HCT116 (cell line): Measurements from ENCODE around the gene ST3GAL3. TPM values are rescaled to one million over a fixed set of nuclear protein-coding genes. Genes with fewer than 3 reads are reported as not detected.

Source experiments
- ATAC-seq: fragments of 200-7000 bp; cut with Tn5 transposase; 2 replicates; pipeline ENCODE4 v1.9.1; 2020; ENCODE audit warnings: mild to moderate bottlenecking, moderate library complexity
- BruUV-seq: library from RNA; stranded (reverse); fragments of 400-500 nt; replicated peaks from 2 replicates; lab custom pipeline; 2021; lab: Mats Ljungman, UMichigan
- CTCF ChIA-PET: fragments of 300-600 bp; sonication (Branson Sonifier 250); formaldehyde crosslinking; loops from one replicate; lab custom pipeline; 2021; ENCODE audit warnings: antibody characterized with exemption; lab: Charles Lee
- POLR2A ChIA-PET: fragments of 300-600, 350-600 bp; sonication (Branson Sonifier 250); formaldehyde crosslinking; loops from one replicate; lab custom pipeline; 2021; ENCODE audit warnings: antibody characterized with exemption; lab: Charles Lee
- RAD21 ChIA-PET, 2 experiments: fragments of 300-600 bp; sonication (Branson Sonifier 250); formaldehyde crosslinking; loops; one replicate each; lab custom pipeline; 2023; ENCODE audit warnings: low total read pairs in 2 of 2; ENCODE audit not compliant: uncharacterized antibody in 2 of 2, unreplicated experiment in 2 of 2, low non-redundant PET in 1 of 2; lab: Charles Lee
- DNase-seq: peaks from one replicate; pipeline ENCODE4 v3.0.0-alpha.2; 2010; ENCODE audit warnings: low read depth, low spot score
- H2AFZ ChIP-seq: fragments of 200-600 bp; shearing (Covaris generic), sonication (generic); 2 replicates; pipeline ENCODE4 v1.6.1; 2017; ENCODE audit warnings: low read depth, mixed run types, mixed read lengths, antibody characterized with exemption, low read length; ENCODE audit not compliant: poor library complexity, severe bottlenecking
- H3K27ac ChIP-seq: 2 replicates; pipeline ENCODE4 v1.5.1; 2012; ENCODE audit warnings: low read depth, low read length
- H3K27me3 ChIP-seq: fragments of 200-600 bp; sonication (generic); 2 replicates; pipeline ENCODE4 v1.6.1; 2016; ENCODE audit warnings: mixed run types, low read length, mixed read lengths; ENCODE audit not compliant: insufficient read depth
- H3K36me3 ChIP-seq, 2 experiments: fragments of 200-500 bp in 1 of 2; fragments of 200-600 bp in 1 of 2; sonication (Bioruptor generic) in 1 of 2; sonication (generic) in 1 of 2; 2 replicates each; pipeline versions ENCODE4 v1.5.1 to v1.6.1; 2014 to 2016; ENCODE audit warnings: low read length in 2 of 2, inconsistent platforms in 1 of 2, mixed read lengths in 1 of 2, mixed run types in 1 of 2; ENCODE audit not compliant: insufficient read depth in 2 of 2, control insufficient read depth in 1 of 2
- H3K4me1 ChIP-seq, 2 experiments: fragments of 200-600 bp in 1 of 2; sonication (generic) in 1 of 2; 2 replicates each; pipeline versions ENCODE4 v1.5.1 to v1.6.1; 2012 to 2017; ENCODE audit warnings: low read length in 2 of 2, inconsistent platforms in 1 of 2, mild to moderate bottlenecking in 1 of 2, mixed read lengths in 1 of 2, mixed run types in 1 of 2, moderate library complexity in 1 of 2; ENCODE audit not compliant: insufficient read depth in 2 of 2, control insufficient read depth in 1 of 2
- H3K4me2 ChIP-seq: fragments of 200-600 bp; sonication (generic); 2 replicates; pipeline ENCODE4 v1.6.1; 2017; ENCODE audit warnings: mixed run types, low read length, mixed read lengths
- H3K4me3 ChIP-seq, 2 experiments: fragments of 200-600 bp in 1 of 2; sonication (generic) in 1 of 2; replicated peaks in 1 of 2; 2 replicates each; pipeline ENCODE4 v1.5.1; 2011 to 2016; ENCODE audit warnings: low read length in 2 of 2, control low read depth in 1 of 2, low read depth in 1 of 2, mild to moderate bottlenecking in 1 of 2, mixed read lengths in 1 of 2, mixed run types in 1 of 2
- H3K79me2 ChIP-seq: fragments of 200-600 bp; sonication (generic); 2 replicates; pipeline ENCODE4 v1.6.1; 2017; ENCODE audit warnings: mild to moderate bottlenecking, mixed run types, low read length, moderate library complexity, mixed read lengths; ENCODE audit not compliant: insufficient read depth
- H3K9ac ChIP-seq: fragments of 200-600 bp; sonication (generic); 2 replicates; pipeline ENCODE4 v1.6.1; 2016; ENCODE audit warnings: low read length, mixed read lengths
- H3K9me2 ChIP-seq: fragments of 200-600 bp; sonication (generic), shearing (Covaris generic); 2 replicates; pipeline ENCODE4 v1.6.1; 2017; ENCODE audit warnings: mixed run types, mild to moderate bottlenecking, moderate library complexity; ENCODE audit not compliant: insufficient read depth
- H3K9me3 ChIP-seq, 2 experiments: fragments of 200-500 bp in 1 of 2; fragments of 200-600 bp in 1 of 2; sonication (Bioruptor generic) in 1 of 2; sonication (generic) in 1 of 2; 2 replicates each; pipeline ENCODE4 v1.6.1; 2014 to 2017; ENCODE audit warnings: low read length in 2 of 2, mixed read lengths in 2 of 2, inconsistent platforms in 1 of 2, low read depth in 1 of 2, mild to moderate bottlenecking in 1 of 2, mixed run types in 1 of 2, moderate library complexity in 1 of 2; ENCODE audit not compliant: control insufficient read depth in 1 of 2, insufficient read depth in 1 of 2
- H4K20me1 ChIP-seq: fragments of 200-600 bp; sonication (generic), shearing (Covaris generic); 2 replicates; pipeline ENCODE4 v1.6.1; 2017; ENCODE audit warnings: mixed run types, mild to moderate bottlenecking, moderate library complexity; ENCODE audit not compliant: insufficient read depth
- CBX3 ChIP-seq: IDR thresholded peaks from 2 replicates; pipeline ENCODE4 v1.6.1; 2012; ENCODE audit warnings: low read depth
- EZH2phosphoT487 ChIP-seq: fragments of 200-600 bp; IDR thresholded peaks from 2 replicates; pipeline ENCODE4 v1.6.1; 2018; ENCODE audit warnings: antibody characterized with exemption, borderline replicate concordance
- FOSL1 ChIP-seq: IDR thresholded peaks from 2 replicates; pipeline ENCODE4 v1.6.1; 2012; ENCODE audit warnings: low read depth
- POLR2AphosphoS5 ChIP-seq: IDR thresholded peaks from 2 replicates; pipeline ENCODE4 v1.6.1; 2011; ENCODE audit warnings: mild to moderate bottlenecking, low read depth, low read length, moderate library complexity
- REST ChIP-seq: IDR thresholded peaks from 2 replicates; pipeline ENCODE4 v1.6.1; 2012; ENCODE audit warnings: low read depth
- intact Hi-C: fragments of 100-400 bp; cut with micrococcal nuclease; formaldehyde crosslinking; loops from 2 replicates; pipeline ENCODE4 v1.10.0; 2022
- total RNA-seq: library from RNA; stranded (reverse); gene quantifications from one replicate; pipeline ENCODE4 v1.2.1, GENCODE V29; 2021; ENCODE audit not compliant: unreplicated experiment
- TF ChIP-seq, protein P1 (sequence below): IDR thresholded peaks from 2 replicates; pipeline ENCODE4 v1.6.1; 2011; ENCODE audit warnings: mild to moderate bottlenecking, low read length, moderate library complexity; ENCODE audit not compliant: insufficient replicate concordance; ENCODE audit errors: extremely low read depth

The ST3GAL3 gene
- total RNA-seq, 1 experiment from 2014 or later: 7.2 TPM

- no peaks in the 10 kb centered on the region for H3K79me2 ChIP-seq
- no peak for ATAC-seq
- no peaks in the 10 kb centered on the region for H4K20me1 ChIP-seq
- H3K27me3 ChIP-seq: no peaks in the 10 kb centered on the region
- H3K27ac ChIP-seq: no peak overlapping the region
- H3K4me3 ChIP-seq: no peak overlapping the region
- H3K9ac ChIP-seq: no peak overlapping the region
- no peaks in the 10 kb centered on the region for H3K36me3 ChIP-seq
- no peaks in the 10 kb centered on the region for H3K9me2 ChIP-seq
- ChIA-PET POLR2A (interaction anchor here (0.7 kb wide), 1 partner anchor 244 kb away, joined by 3 read pairs; no protein-coding TSS in a partner anchor), CTCF (interaction anchor here (0.8 to 1.2 kb wide), 2 partner anchors 202 to 316 kb away, joined by 3 to 4 read pairs; no protein-coding TSS in a partner anchor), RAD21 (no interaction called here)
- no peaks in the 10 kb centered on the region for H3K4me1 ChIP-seq
- H3K4me2 ChIP-seq: no peak overlapping the region
- DNase-seq: no peak
- no peak overlapping the region for H2AFZ ChIP-seq
- no peaks in the 10 kb centered on the region for H3K9me3 ChIP-seq
- TF ChIP-seq REST (no peak), EZH2phosphoT487 (no peak), POLR2AphosphoS5 (no peak), CBX3 (no peak), FOSL1 (no peak)
- TF ChIP-seq, protein P1, sequence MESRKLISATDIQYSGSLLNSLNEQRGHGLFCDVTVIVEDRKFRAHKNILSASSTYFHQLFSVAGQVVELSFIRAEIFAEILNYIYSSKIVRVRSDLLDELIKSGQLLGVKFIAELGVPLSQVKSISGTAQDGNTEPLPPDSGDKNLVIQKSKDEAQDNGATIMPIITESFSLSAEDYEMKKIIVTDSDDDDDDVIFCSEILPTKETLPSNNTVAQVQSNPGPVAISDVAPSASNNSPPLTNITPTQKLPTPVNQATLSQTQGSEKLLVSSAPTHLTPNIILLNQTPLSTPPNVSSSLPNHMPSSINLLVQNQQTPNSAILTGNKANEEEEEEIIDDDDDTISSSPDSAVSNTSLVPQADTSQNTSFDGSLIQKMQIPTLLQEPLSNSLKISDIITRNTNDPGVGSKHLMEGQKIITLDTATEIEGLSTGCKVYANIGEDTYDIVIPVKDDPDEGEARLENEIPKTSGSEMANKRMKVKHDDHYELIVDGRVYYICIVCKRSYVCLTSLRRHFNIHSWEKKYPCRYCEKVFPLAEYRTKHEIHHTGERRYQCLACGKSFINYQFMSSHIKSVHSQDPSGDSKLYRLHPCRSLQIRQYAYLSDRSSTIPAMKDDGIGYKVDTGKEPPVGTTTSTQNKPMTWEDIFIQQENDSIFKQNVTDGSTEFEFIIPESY: no peak
- BruUV-seq: no TSS peak
- intact Hi-C loops: no loop called here
These were observed 24.7 kb downstream of the ST3GAL3 start for GRCh38 chr1:43731867-43732531.
